Measurements from ENCODE around the gene FAM107B. TPM values are rescaled to one million over a fixed set of nuclear protein-coding genes. Genes with fewer than 3 reads are reported as not detected.
A peak's percentile ranks its signal among the peaks of the same experiment; 100 is the strongest.

FAM107B gene
- total RNA-seq, 1 donor from 2014 or later: 286 TPM

DNA sequence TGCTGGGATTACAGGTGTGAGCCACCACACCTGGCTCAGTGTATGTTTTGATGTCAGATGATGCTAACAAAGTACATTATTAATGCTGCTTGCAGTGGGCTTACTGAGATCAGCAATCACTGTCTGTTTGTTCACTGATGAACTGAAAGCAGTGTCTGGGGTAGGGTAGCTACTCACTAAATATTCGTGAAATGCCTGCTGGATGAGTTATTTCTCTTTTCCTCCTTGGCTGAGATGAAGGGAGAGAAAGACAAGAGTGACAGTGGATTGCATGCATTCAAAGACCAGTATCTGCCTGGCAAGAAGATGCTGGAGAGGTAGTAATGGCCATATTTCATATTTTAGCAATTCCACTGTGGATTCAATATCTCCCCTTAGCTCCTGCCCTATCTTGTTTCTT is 32.3 kb downstream of the FAM107B start:
- Mint-ChIP-seq H3K36me3 (ENCODE audit: low read depth) (no peaks in the 10 kb centered on the region), H3K27me3 (no peaks in the 10 kb centered on the region), H3K4me1 (peaks cover 97% of the 10 kb centered on the region), H3K27ac (peak overlapping the region; percentile 89), H3K9me3 (no peaks in the 10 kb centered on the region), H3K4me3 (peak overlapping the region; percentile 64)
- intact Hi-C loops (cut with micrococcal nuclease): loop anchor here (1.0 to 5.0 kb wide), 4 partner anchors 84 to 398 kb away; partner anchors contain the start of gene DCLRE1C
- ChIA-PET CTCF (interaction anchor here (1.3 to 1.7 kb wide), 2 partner anchors 9 to 19 kb away, joined by 3 to 6 read pairs; no protein-coding TSS in a partner anchor), POLR2A (interaction anchor here (0.9 to 7.0 kb wide), 11 partner anchors 11 to 159 kb away, joined by 3 to 105 read pairs (median 7); partner anchors contain the start of genes CDNF, HSPA14 and MSANTD7)
- ATAC-seq (ENCODE audit: low read depth): peak; percentile 11
- TF ChIP-seq, protein P1, sequence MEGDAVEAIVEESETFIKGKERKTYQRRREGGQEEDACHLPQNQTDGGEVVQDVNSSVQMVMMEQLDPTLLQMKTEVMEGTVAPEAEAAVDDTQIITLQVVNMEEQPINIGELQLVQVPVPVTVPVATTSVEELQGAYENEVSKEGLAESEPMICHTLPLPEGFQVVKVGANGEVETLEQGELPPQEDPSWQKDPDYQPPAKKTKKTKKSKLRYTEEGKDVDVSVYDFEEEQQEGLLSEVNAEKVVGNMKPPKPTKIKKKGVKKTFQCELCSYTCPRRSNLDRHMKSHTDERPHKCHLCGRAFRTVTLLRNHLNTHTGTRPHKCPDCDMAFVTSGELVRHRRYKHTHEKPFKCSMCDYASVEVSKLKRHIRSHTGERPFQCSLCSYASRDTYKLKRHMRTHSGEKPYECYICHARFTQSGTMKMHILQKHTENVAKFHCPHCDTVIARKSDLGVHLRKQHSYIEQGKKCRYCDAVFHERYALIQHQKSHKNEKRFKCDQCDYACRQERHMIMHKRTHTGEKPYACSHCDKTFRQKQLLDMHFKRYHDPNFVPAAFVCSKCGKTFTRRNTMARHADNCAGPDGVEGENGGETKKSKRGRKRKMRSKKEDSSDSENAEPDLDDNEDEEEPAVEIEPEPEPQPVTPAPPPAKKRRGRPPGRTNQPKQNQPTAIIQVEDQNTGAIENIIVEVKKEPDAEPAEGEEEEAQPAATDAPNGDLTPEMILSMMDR (IDR thresholded peaks at IDR 0.05): no peak
- no peak for DNase-seq

DNA sequence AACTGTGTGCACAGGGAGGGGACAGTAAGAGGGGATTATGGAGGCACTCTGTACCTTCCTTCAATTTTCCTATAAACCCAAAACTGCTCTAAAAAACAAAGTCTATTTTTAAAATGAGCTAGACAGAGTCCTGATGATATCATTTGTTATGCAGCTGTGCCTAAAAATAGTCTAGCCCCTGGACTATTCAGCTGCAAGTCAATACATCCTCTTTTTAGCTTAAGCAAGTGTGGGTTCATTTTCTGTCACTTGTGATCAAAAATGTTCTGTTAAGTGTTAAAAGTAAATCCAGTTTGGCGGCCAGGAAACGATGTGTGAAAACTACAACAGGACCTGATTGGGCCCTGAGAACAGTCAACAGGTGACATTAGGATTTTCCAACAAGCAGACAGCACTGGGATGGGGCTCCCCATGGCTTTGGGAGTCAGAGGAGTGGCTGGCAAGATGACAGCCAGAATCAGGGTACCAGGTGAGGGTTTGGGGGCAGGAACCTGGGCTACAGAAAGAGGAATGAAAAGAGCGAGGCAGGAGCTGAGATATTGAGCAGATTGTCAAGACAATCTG is 33.9 kb downstream of the FAM107B start:
- peak overlapping the region; percentile 57 for H3K4me3 Mint-ChIP-seq
- CTCF ChIA-PET: interaction anchor here (0.9 to 1.6 kb wide), 4 partner anchors 10 to 133 kb away, joined by 3 to 5 read pairs (median 4); partner anchors contain the start of gene CDNF
- H3K9me3 Mint-ChIP-seq: no peaks in the 10 kb centered on the region
- peak; percentile 41 for DNase-seq
- peak overlapping the region; percentile 89 for H3K27ac Mint-ChIP-seq
- no peaks in the 10 kb centered on the region for H3K27me3 Mint-ChIP-seq
- TF ChIP-seq, protein P1 (IDR thresholded peaks at IDR 0.05): no peak
- peaks cover 99% of the 10 kb centered on the region for H3K4me1 Mint-ChIP-seq
- peak; percentile 47 for ATAC-seq (ENCODE audit: low read depth)
- intact Hi-C loops (cut with micrococcal nuclease): loop anchor here (1.0 to 5.0 kb wide), 2 partner anchors 83 to 212 kb away; partner anchors contain the start of gene DCLRE1C
- POLR2A ChIA-PET: interaction anchor here (0.8 to 7.0 kb wide), 12 partner anchors 8 to 212 kb away, joined by 3 to 105 read pairs (median 8); partner anchors contain the start of genes CDNF, HSPA14 and MSANTD7
- H3K36me3 Mint-ChIP-seq (ENCODE audit: low read depth): no peaks in the 10 kb centered on the region

DNA sequence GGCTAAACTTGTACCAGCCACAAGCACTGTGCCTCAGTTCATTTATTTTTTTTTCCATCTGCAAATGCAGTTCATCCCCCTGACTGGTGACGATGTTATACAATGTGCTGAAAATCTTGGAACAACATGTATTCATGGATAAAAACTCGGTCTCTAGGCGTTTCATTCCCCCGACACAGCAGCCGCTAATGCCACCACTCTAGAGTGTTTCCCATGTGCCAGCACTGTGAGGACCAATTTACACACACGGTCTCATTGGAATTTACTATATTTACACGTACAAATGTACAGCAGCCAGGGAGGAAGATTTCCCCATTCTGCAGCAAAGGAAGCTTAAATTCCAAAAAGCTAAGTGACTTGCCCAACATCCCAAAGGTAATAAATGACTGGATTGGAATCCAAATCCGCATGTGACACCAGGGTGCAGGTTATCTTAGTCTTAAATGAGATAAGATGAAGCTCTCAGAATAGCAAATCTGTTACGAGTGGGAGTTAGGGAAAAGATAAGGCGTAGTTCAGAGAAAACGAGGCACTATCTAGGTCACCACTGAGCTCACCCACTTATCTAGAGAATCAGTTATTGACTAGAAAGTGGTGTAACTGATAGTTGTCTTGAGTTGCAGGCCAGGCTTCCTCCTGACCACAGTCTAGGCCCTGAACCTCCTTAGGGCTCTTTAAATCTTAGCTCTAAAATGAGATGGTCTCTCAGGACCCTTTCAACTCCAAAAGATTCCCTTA is 36.7 kb downstream of the FAM107B start:
- H3K36me3 Mint-ChIP-seq (ENCODE audit: low read depth): no peaks in the 10 kb centered on the region
- TF ChIP-seq, protein P1 (IDR thresholded peaks at IDR 0.05): no peak
- H3K4me1 Mint-ChIP-seq: peaks cover 89% of the 10 kb centered on the region
- ATAC-seq (ENCODE audit: low read depth) (no peak), DNase-seq (no peak)
- H3K27me3 Mint-ChIP-seq: no peaks in the 10 kb centered on the region
- ChIA-PET POLR2A (interaction anchor here (0.7 to 7.0 kb wide), 10 partner anchors 10 to 194 kb away, joined by 3 to 58 read pairs (median 4); no protein-coding TSS in a partner anchor), CTCF (no interaction called here)
- peak overlapping the region; percentile 98 for H3K27ac Mint-ChIP-seq
- no peak overlapping the region for H3K4me3 Mint-ChIP-seq
- intact Hi-C loops (cut with micrococcal nuclease): loop anchor here (2.0 kb wide), 4 partner anchors 13 to 99 kb away; no protein-coding TSS in a partner anchor
- no peaks in the 10 kb centered on the region for H3K9me3 Mint-ChIP-seq

DNA sequence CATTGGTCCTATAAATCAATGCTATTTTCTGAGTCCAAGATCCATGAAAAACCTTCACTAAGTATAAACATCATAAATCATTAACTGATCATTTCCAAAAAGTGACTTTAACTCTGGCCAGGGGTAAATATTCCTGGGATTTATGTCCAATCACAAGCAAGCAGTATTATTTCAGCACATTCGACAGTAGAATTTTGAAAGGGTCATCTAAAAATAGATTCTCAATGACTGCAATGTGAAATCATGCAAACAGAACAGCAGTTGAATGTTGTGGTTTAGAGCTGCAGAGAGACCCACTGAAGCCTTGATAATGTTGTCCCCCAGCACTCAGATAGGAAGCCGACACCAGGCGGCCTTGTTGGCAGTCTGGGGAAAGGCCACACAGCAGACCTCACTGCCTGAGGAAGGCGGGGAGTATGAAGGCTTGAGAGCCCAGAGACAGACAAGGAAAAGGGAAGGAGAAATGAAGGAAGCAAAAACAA is 38.1 kb downstream of the FAM107B start:
- ATAC-seq (ENCODE audit: low read depth) (peak; percentile 76), DNase-seq (no peak)
- Mint-ChIP-seq H3K4me1 (peaks cover 76% of the 10 kb centered on the region), H3K4me3 (peak overlapping the region; percentile 73), H3K27ac (peak overlapping the region; percentile 98), H3K36me3 (ENCODE audit: low read depth) (no peaks in the 10 kb centered on the region), H3K9me3 (no peaks in the 10 kb centered on the region), H3K27me3 (no peaks in the 10 kb centered on the region)
- ChIA-PET CTCF (interaction anchor here (0.8 kb wide), 1 partner anchor 83 kb away, joined by 3 read pairs; no protein-coding TSS in a partner anchor), POLR2A (interaction anchor here (0.9 to 3.7 kb wide), 7 partner anchors 10 to 193 kb away, joined by 3 to 19 read pairs (median 7); no protein-coding TSS in a partner anchor)
- intact Hi-C loops (cut with micrococcal nuclease): loop anchor here (2.0 kb wide), 4 partner anchors 14 to 100 kb away; no protein-coding TSS in a partner anchor
- TF ChIP-seq, protein P1 (IDR thresholded peaks at IDR 0.05): no peak

Measured in activated B cell treated with CpG ODN at 0.5 μM for 24 hours (primary cell).